GM18520 (cell line): Measurements from ENCODE around the gene RUFY4.

Source experiments
- ATAC-seq: cut with Tn5 transposase; IDR thresholded peaks from one replicate; pipeline ENCODE4 v1.9.1; 2021; ENCODE audit not compliant: unreplicated experiment

The RUFY4 gene

DNA sequence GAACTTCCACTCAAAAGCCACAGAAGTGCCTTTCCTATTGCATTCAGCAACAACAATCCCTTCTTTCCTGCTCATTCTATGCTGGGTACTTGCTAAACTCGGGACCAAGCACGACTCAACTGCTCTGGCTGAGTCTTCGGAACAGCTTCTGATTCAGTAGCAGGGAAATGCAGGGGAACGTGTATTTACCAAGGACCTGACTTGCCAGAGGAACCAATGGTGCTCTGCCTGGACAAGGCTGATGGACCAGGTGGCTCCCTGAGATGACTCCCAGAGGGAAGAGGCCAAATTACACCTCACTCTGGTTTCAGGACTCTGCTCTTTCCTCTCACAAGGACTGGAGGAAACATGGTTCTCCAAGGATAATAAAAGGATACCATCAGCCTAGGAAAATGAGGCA lies 69.0 kb downstream of the RUFY4 start:
- ATAC-seq = no peak
